Thyroid gland (tissue), 4 donors: ENCODE measurements around the gene SYNJ2.

ENCODE experiments used
- POLR2A ChIP-seq, 2 donors: fragments of 450-650 bp; IDR thresholded peaks; one replicate each; pipeline ENCODE4 v1.6.1; 2017; ENCODE audit warnings: antibody characterized with exemption in 2 of 2, mild to moderate bottlenecking in 2 of 2, moderate library complexity in 1 of 2
- TF ChIP-seq, protein P1 (sequence below), 6 experiments: fragments of 200-600 bp in 3 of 6; fragments of 450-650 bp in 3 of 6; sonication (generic) in 3 of 6; IDR thresholded peaks; one replicate each; pipeline ENCODE4 v1.5.1; 2016 to 2019; ENCODE audit warnings: antibody characterized with exemption in 6 of 6, mild to moderate bottlenecking in 2 of 6, inconsistent platforms in 1 of 6, moderate library complexity in 1 of 6

DNA sequence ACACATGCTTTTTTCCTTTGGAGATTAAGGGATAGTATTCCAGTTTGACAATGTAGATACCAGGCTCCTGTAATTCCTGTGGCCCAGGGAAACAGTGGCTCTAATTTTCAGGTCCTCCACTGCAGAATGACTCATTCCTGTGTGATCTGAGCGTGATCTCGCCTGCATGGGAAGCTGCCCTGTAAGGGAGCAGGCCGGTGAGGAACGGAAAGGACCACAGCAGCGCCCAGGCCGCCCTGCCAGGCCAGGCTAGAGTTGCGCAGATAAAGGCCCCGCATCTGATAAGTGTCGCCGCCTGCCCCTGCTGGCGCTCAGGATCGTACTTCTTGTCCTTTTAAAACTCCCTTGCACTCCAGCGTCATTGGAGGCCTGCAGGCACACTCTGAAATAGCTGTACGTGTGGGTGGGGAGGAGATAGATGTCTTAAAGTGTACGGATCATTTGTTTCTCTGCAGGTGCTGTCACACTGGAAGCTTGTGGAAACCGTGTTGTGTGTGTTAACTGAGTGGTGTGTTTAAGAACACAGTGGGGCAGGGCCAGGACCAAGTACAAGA lies 60.7 kb downstream of the SYNJ2 start:
- TF ChIP-seq POLR2A (IDR thresholded peaks at IDR 0.05) = no peak
- TF ChIP-seq, protein P1, sequence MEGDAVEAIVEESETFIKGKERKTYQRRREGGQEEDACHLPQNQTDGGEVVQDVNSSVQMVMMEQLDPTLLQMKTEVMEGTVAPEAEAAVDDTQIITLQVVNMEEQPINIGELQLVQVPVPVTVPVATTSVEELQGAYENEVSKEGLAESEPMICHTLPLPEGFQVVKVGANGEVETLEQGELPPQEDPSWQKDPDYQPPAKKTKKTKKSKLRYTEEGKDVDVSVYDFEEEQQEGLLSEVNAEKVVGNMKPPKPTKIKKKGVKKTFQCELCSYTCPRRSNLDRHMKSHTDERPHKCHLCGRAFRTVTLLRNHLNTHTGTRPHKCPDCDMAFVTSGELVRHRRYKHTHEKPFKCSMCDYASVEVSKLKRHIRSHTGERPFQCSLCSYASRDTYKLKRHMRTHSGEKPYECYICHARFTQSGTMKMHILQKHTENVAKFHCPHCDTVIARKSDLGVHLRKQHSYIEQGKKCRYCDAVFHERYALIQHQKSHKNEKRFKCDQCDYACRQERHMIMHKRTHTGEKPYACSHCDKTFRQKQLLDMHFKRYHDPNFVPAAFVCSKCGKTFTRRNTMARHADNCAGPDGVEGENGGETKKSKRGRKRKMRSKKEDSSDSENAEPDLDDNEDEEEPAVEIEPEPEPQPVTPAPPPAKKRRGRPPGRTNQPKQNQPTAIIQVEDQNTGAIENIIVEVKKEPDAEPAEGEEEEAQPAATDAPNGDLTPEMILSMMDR (IDR thresholded peaks at IDR 0.05) = no peak
